ENCODE results near the gene SIRPD. TPM values are rescaled to one million over a fixed set of nuclear protein-coding genes. Genes with fewer than 3 reads are reported as not detected.

SIRPD gene
- total and polyA plus RNA-seq, 2 of the 8 experiments (the other 6 are each of a cell fraction or from before 2014, with no cell fraction given) = not detected

DNA sequence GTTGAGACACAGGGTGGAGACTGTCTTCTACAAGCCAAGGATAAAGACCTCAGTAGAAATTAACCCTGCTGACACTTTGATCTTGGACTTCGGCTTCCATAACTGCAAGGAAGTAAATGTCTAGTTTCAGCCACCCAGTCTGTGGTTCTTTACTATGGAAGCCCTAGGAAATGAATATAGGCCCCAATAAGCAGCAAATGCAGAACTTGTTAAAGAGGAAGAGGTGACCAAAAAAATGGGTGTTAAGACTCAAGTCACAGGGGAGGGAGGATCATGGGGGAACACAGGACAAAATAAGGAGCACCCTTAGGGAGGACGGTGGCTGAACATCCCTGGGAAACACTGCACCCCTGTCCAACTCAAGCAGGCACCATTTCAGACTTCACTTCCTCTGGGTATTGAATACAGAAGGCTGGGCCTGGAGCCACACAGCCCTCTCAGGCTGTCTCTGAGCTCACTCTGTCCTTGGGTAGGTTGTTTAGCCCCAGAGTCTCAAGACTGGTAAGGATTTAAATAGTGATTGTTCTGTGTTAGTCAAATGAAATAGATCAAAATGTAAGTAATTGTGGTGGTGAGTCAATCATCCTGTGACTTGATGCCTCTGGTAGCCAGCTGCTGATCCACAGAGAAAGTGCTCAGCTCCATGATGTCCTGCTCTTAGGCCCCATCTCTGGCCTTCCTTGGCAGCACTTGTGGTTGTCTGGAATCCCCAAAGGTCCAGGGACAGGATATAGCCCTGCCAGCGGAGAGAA lies 30.5 kb upstream of the SIRPD start (continued):
- TF ChIP-seq KDM4A (IDR thresholded peaks at IDR 0.05; ENCODE audit: low read depth, low read length, severe bottlenecking) (no peak), ZNF274 (IDR thresholded peaks at IDR 0.05; ENCODE audit: borderline replicate concordance, extremely low read depth, low read length) (no peak), JUND (IDR thresholded peaks at IDR 0.05; ENCODE audit: low read length) (no peak), SIX5 (IDR thresholded peaks at IDR 0.05; ENCODE audit: low read depth, low read length) (no peak), CHD7 (IDR thresholded peaks at IDR 0.05; ENCODE audit: insufficient replicate concordance, low read length) (no peak), EZH2 (IDR thresholded peaks at IDR 0.05; ENCODE audit: low read depth, low read length, severe bottlenecking) (no peak)

Measured in H1 (cell line).